Heart right ventricle (tissue), 16 donors: Measurements from ENCODE around the gene FREM2. TPM values are rescaled to one million over a fixed set of nuclear protein-coding genes. Genes with fewer than 3 reads are reported as not detected.
A peak's percentile ranks its signal among the peaks of the same experiment; 100 is the strongest.

ENCODE experiments used
- ATAC-seq, 8 donors: fragments of 200-7000 bp; cut with Tn5 transposase; one replicate each; pipeline ENCODE4 v1.9.1; 2020; ENCODE audit warnings: mild to moderate bottlenecking in 8 of 8, moderate library complexity in 8 of 8, moderate number of reproducible peaks in 1 of 8
- DNase-seq, 2 donors: peaks; one replicate each; pipeline ENCODE4 v3.0.0-alpha.2; 2020
- H3K27ac ChIP-seq, 10 donors: fragments of 200-600 bp; sonication (generic) in 2 of 10; one replicate each; pipeline versions ENCODE4 v1.5.0 to v1.8.0; 2020 to 2022; ENCODE audit warnings: mild to moderate bottlenecking in 3 of 10
- H3K27me3 ChIP-seq, 7 donors: fragments of 200-600 bp; one replicate each; pipeline ENCODE4 v1.8.0; 2021 to 2022; ENCODE audit warnings: mild to moderate bottlenecking in 2 of 7
- H3K36me3 ChIP-seq, 9 donors: fragments of 200-600 bp; sonication (generic) in 1 of 9; one replicate each; pipeline versions ENCODE4 v1.5.0 to v1.8.0; 2020 to 2022; ENCODE audit warnings: mild to moderate bottlenecking in 2 of 9
- H3K4me1 ChIP-seq, 9 donors: fragments of 200-600 bp; sonication (generic) in 1 of 9; one replicate each; pipeline versions ENCODE4 v1.5.0 to v1.8.0; 2020 to 2022; ENCODE audit warnings: mild to moderate bottlenecking in 4 of 9
- H3K4me3 ChIP-seq, 10 donors: fragments of 200-600 bp; sonication (generic) in 2 of 10; one replicate each; pipeline versions ENCODE4 v1.5.0 to v1.8.0; 2020 to 2022; ENCODE audit warnings: mild to moderate bottlenecking in 7 of 10, moderate library complexity in 2 of 10
- H3K9me3 ChIP-seq, 11 donors: fragments of 200-600 bp in 10 of 11; sonication (generic) in 2 of 11; one replicate each; pipeline versions ENCODE4 v1.5.0 to v1.8.0; 2013 to 2022; ENCODE audit warnings: mild to moderate bottlenecking in 2 of 11, control low read depth in 1 of 11, moderate library complexity in 1 of 11
- WGBS, 2 donors: extraction: QIAGEN DNeasy Blood & Tissue Kit; methylation state at CpG; one replicate each; pipeline ENCODE4 v1.1.7; 2013; ENCODE audit warnings: inconsistent platforms in 1 of 2; 5-methylcytosine and 5-hydroxymethylcytosine counted together
- intact Hi-C, 10 donors: fragments of 100-400 bp; cut with DNase I; formaldehyde crosslinking; loops; one replicate each; pipeline versions ENCODE4 v1.11.1 to v1.14.2; 2022
- polyA plus RNA-seq, 2 donors: library from polyadenylated mRNA; stranded (reverse); fragments of 200-250 nt; gene quantifications; one replicate each; pipeline ENCODE4 v1.2.3, GENCODE V29; 2013
- total RNA-seq, 10 donors: library from RNA; stranded (reverse); fragmentation: NEBNext Ultra II Directional in 3 of 10; extraction: Animal tissue kit (Norgen Biotek cat#: 25700) in 3 of 10; gene quantifications; one replicate each; pipeline versions ENCODE4 v1.2.1 to v1.2.4, GENCODE V29; 2021 to 2023
- TF ChIP-seq, protein P1 (sequence below), 9 donors: fragments of 200-600 bp; sonication (generic) in 2 of 9; IDR thresholded peaks; one replicate each; pipeline versions ENCODE4 v1.5.0 to v1.8.0; 2021 to 2022; ENCODE audit warnings: antibody characterized with exemption in 9 of 9, mild to moderate bottlenecking in 5 of 9, moderate library complexity in 1 of 9
- donor health status: Arrhythmogenic right ventricular cardiomyopathy.
- donor health status: ischemic (EF 13 %, LVEDD 7.1; RV severe dilation, severe dysfunction).
- donor health status: healthy with polysubstance abuse.
- donor health status: DM: no; HTN: yes; CAD: no.
- donor health status: DM: no; HTN: no; CAD: no.
- donor health status: ischemic (EF 25% LVEDD 6.9; RV normal size, moderate dysfunction).
- donor health status: ischemic (EF 25% LVEDD 5.7; RV mildly dilated, moderate dysfunction).
- donor health status: healthy.
- donor health status: DM: yes; HTN: yes; CAD: no.
- donor health status: Ischemic cardiomyopathy.
- donor health status: ischemic (EF 35%, LVEDD 5.7; RV mildly dilated, moderate dysfunction).
- donor health status: nonischemic (EF 11% LVEDD 7.7; RV severe dilation, severe dysfunction).
- donor health status: DM: yes; HTN: yes; CAD: no.
- donor health status: PGD.
- donor health status: ischemic (EF 29% LVEDD 5.4; RV normal size, mild dysfunction).
- donor health status: nonischemic (EF 23%, LVEDD 6.1; RV moderate dilation, normal function).

FREM2 gene
- total and polyA plus RNA-seq, 12 donors: 0.01 to 0.46 (median 0.13) TPM; not detected in 1

DNA sequence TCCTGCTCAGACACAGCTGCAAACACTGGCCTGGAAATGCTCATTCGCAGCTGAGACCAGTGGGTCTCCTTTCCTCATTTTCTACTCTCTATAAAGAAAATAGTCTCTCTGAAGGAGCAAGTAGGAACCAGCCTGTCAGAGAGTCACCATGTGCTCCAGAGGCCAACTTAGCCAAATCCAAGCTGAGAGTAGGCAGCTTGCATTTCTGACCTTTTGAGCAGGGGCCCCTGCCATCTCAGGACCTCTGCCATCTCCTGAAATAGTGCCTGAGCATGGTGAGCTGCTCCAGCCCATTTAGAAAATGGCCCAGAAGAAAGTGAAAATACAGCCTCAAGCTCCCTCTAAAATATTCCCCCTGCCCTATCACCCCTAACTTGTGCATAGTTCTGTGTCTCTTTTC is 208.2 kb downstream of the FREM2 start:
- DNase-seq (no peak), ATAC-seq (peak in 1 of 8 donors; percentile 55)
- Histone ChIP-seq H3K27me3 (no peaks in the 10 kb centered on the region), H3K27ac (no peak overlapping the region), H3K9me3 (peaks cover 0 to 19% (median 0%) of the 10 kb centered on the region in 11 donors), H3K36me3 (no peaks in the 10 kb centered on the region), H3K4me1 (no peaks in the 10 kb centered on the region), H3K4me3 (no peak overlapping the region)
- TF ChIP-seq, protein P1, sequence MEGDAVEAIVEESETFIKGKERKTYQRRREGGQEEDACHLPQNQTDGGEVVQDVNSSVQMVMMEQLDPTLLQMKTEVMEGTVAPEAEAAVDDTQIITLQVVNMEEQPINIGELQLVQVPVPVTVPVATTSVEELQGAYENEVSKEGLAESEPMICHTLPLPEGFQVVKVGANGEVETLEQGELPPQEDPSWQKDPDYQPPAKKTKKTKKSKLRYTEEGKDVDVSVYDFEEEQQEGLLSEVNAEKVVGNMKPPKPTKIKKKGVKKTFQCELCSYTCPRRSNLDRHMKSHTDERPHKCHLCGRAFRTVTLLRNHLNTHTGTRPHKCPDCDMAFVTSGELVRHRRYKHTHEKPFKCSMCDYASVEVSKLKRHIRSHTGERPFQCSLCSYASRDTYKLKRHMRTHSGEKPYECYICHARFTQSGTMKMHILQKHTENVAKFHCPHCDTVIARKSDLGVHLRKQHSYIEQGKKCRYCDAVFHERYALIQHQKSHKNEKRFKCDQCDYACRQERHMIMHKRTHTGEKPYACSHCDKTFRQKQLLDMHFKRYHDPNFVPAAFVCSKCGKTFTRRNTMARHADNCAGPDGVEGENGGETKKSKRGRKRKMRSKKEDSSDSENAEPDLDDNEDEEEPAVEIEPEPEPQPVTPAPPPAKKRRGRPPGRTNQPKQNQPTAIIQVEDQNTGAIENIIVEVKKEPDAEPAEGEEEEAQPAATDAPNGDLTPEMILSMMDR (IDR thresholded peaks at IDR 0.05): no peak
- WGBS, 2 donors: 78 to 86% methylated on average over 1 of the region's 1 CpG
- intact Hi-C loops: no loop called here

DNA sequence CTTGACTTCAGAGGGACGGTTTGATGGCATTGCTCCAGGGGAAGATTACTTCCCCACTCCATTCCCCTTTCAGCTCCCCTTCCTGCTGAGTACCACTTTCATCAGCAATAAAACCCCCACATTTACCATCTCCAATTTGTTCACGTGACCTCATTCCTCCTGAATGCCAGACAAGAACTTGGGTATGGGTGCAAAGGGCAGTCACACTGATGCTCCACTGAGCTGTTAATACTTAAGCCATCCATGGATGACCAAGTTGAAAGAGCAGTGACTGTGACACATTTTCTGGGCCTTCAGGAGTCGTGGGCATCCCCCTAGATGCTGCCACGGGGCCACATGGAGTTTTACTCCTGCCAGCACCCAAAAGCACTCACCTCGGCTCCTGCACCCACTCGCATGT is 210.6 kb downstream of the FREM2 start:
- 83 to 84% methylated on average over 6 of the region's 6 CpGs for WGBS, 2 donors
- Histone ChIP-seq H3K27ac (no peak overlapping the region), H3K4me1 (no peaks in the 10 kb centered on the region), H3K9me3 (peaks cover 0 to 19% (median 0%) of the 10 kb centered on the region in 11 donors), H3K36me3 (no peaks in the 10 kb centered on the region), H3K4me3 (no peak overlapping the region), H3K27me3 (no peaks in the 10 kb centered on the region)
- intact Hi-C loops: no loop called here
- ATAC-seq (no peak), DNase-seq (no peak)
- TF ChIP-seq, protein P1 (IDR thresholded peaks at IDR 0.05): no peak

DNA sequence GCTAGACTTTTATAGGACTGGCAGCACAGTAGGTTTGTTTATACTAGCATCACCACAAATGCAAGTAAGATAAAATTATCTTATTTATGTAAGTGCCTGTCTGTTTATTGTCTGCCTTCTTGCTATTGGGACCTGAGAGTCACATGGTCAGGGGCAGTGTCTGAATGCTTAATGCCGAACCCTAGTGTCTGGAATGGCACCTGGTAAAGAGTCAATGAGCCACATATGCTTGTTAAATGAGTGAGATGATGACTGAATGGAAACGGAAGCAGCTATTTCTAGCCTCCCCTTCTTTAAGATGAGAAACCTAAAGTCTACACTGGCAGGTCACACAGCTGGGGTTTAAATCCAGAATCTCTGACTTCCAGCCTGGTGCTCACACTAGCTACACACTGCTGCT is 211.6 kb downstream of the FREM2 start:
- ATAC-seq: no peak
- Histone ChIP-seq H3K27ac (no peak overlapping the region), H3K27me3 (no peaks in the 10 kb centered on the region), H3K4me1 (no peaks in the 10 kb centered on the region), H3K36me3 (no peaks in the 10 kb centered on the region), H3K4me3 (no peak overlapping the region), H3K9me3 (peaks cover 0 to 18% (median 0%) of the 10 kb centered on the region in 11 donors)
- intact Hi-C loops: no loop called here
- 55 to 78% methylated on average over 2 of the region's 2 CpGs for WGBS, 2 donors
- TF ChIP-seq, protein P1 (IDR thresholded peaks at IDR 0.05): no peak
- no peak for DNase-seq

DNA sequence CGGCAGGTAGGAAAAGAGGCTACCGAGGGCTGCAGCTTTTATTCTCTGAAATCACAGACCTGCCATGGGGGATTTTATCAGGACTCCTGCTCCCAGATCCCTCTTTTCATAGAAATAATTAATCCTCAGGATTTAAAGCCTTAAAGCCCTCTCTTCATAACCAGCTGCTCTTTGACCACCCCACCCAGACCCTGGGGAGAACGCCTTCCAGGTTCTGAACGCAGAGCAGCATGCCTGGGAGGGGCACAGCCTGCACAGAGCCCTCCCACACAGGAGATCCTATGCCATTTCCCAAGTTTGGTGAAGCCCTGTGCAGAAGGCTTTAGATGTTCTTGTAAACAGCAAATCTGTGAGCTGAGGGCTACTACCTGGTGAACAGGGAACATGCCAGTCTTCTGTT is 212.7 kb downstream of the FREM2 start:
- Histone ChIP-seq H3K9me3 (peaks cover 0 to 7% (median 0%) of the 10 kb centered on the region in 11 donors), H3K36me3 (no peaks in the 10 kb centered on the region), H3K27me3 (no peaks in the 10 kb centered on the region), H3K27ac (no peak overlapping the region), H3K4me1 (no peaks in the 10 kb centered on the region), H3K4me3 (no peak overlapping the region)
- no peak for DNase-seq
- TF ChIP-seq, protein P1 (IDR thresholded peaks at IDR 0.05): no peak
- intact Hi-C loops: no loop called here
- no peak for ATAC-seq
- WGBS, 2 donors: 75 to 84% methylated on average over 4 of the region's 4 CpGs
